ENCODE results near the gene ANXA10. TPM values are rescaled to one million over a fixed set of nuclear protein-coding genes. Genes with fewer than 3 reads are reported as not detected.

The ANXA10 gene, protein sequence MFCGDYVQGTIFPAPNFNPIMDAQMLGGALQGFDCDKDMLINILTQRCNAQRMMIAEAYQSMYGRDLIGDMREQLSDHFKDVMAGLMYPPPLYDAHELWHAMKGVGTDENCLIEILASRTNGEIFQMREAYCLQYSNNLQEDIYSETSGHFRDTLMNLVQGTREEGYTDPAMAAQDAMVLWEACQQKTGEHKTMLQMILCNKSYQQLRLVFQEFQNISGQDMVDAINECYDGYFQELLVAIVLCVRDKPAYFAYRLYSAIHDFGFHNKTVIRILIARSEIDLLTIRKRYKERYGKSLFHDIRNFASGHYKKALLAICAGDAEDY
- total RNA-seq (not detected), polyA plus RNA-seq (ENCODE audit: insufficient read length in 2 of 2) (not detected)
- long read RNA-seq, donor 1 = 0 reads
- long read RNA-seq, donor 2, partial matches to known transcripts = 0 of 2 reads
- long read RNA-seq, donor 2, other reads (novel, unspliced or antisense) = 0 of 2 reads
- long read RNA-seq, donor 3 = 0 reads
- long read RNA-seq, donor 4 = 0 reads

DNA sequence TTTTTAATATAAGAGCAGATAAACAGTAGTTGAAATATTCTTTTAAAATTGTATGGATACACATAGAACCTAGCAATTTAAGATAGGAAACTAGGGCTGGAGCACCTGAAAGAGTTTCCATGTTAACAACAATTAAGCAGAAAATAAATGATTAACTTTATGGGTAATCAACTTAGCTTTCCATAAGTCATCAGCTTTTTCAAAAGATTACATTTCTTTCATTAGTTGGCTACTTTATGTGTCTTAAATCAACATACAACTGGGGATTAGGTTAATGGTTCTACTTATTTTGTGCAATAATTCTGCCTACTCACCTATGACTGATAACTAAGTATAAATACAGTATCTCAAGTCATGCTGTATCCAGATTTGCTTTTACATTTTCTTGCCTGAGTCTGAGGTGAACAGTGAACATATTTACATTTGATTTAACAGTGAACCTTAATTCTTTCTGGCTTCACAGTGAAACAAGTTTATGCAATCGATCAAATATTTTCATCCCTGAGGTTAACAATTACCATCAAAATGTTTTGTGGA lies at the start of gene ANXA10:
ANXA10 (plus strand) TSS at position 362 of the 537 bp plus-strand sequence; CDS start at position 526, 164 bp downstream.
- peaks cover 4% of the 10 kb centered on the region for H3K9me3 ChIP-seq (ENCODE audit: control insufficient read depth, insufficient read depth, low read length)
- H3K27ac ChIP-seq (ENCODE audit: low read depth, low read length) = no peak within 1 kb of the TSS
- H3K27me3 ChIP-seq (ENCODE audit: control insufficient read depth, insufficient read depth, low read length) = no peaks in the 10 kb centered on the region
- no peak for DNase-seq (ENCODE audit: low read depth in 4 of 6, low spot score in 6 of 6)
- H3K4me1 ChIP-seq (ENCODE audit: control insufficient read depth, insufficient read depth, low read length) = no peaks in the 10 kb centered on the region
- no CpG with 5 or more reads among the region's 1 CpG for WGBS (ENCODE audit: insufficient coverage)
- H3K36me3 ChIP-seq (ENCODE audit: control insufficient read depth, insufficient read depth, low read length) = no peaks in the 10 kb centered on the region
- H3K4me3 ChIP-seq (ENCODE audit: low read depth, low read length) = no peak within 1 kb of the TSS

DNA sequence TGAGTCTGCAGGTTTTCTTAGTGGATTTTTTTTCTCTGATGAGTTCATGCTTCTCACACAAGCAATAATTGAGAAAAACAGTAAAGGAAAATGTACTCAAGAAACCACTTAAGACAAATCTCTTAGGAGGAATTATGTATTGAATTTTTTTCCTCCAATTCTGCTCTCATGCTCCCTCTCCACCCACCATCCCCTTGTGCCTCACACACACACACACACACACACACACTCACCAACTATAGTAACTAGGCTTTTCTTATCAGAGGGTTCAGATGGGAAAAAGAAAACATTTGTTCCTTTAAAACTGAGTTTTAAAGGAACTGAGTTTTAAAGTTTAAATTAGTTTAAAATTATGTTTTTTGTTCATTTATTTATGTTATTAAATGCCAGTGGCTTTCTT lies 47.0 kb upstream of the ANXA10 start:
- Histone ChIP-seq H3K4me3 (ENCODE audit: low read depth, low read length) (no peak overlapping the region), H3K36me3 (ENCODE audit: control insufficient read depth, insufficient read depth, low read length) (no peaks in the 10 kb centered on the region)
- peak in 1 of 6 donors; percentile 54 for DNase-seq (ENCODE audit: low read depth in 4 of 6, low spot score in 6 of 6)

DNA sequence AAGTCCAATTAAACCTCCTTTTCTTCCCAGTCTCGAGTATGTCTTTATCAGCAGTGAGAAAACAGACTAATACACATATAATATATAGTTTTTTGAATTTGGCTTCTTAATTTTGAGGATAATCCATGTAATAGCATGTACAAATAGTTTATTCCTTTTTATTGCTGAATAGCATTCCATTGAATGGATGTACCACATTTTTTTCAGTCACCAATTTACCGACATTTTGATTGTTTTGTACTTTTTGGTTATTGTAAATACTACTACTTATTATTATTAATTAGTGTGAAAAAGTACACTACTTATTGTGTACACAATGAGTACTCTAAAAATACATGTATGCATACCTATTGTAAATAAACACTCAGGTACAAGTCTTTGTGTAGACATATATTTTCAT lies 42.3 kb upstream of the ANXA10 start:
- DNase-seq (ENCODE audit: low read depth in 4 of 6, low spot score in 6 of 6) = no peak
- no CpG with 5 or more reads among the region's 2 CpGs for WGBS (ENCODE audit: insufficient coverage)
- H3K27ac ChIP-seq (ENCODE audit: low read depth, low read length) = no peak overlapping the region
- no peak overlapping the region for H3K4me3 ChIP-seq (ENCODE audit: low read depth, low read length)
- H3K9me3 ChIP-seq (ENCODE audit: control insufficient read depth, insufficient read depth, low read length) = peaks cover 3% of the 10 kb centered on the region
- H3K36me3 ChIP-seq (ENCODE audit: control insufficient read depth, insufficient read depth, low read length) = no peaks in the 10 kb centered on the region
- H3K27me3 ChIP-seq (ENCODE audit: control insufficient read depth, insufficient read depth, low read length) = no peaks in the 10 kb centered on the region
- H3K4me1 ChIP-seq (ENCODE audit: control insufficient read depth, insufficient read depth, low read length) = no peaks in the 10 kb centered on the region

More for the DNA sequence above, 47.0 kb upstream of the ANXA10 start:
- no peak overlapping the region for H3K27ac ChIP-seq (ENCODE audit: low read depth, low read length)
- no peaks in the 10 kb centered on the region for H3K4me1 ChIP-seq (ENCODE audit: control insufficient read depth, insufficient read depth, low read length)
- no peaks in the 10 kb centered on the region for H3K27me3 ChIP-seq (ENCODE audit: control insufficient read depth, insufficient read depth, low read length)
- H3K9me3 ChIP-seq (ENCODE audit: control insufficient read depth, insufficient read depth, low read length) = peaks cover 3% of the 10 kb centered on the region

DNA sequence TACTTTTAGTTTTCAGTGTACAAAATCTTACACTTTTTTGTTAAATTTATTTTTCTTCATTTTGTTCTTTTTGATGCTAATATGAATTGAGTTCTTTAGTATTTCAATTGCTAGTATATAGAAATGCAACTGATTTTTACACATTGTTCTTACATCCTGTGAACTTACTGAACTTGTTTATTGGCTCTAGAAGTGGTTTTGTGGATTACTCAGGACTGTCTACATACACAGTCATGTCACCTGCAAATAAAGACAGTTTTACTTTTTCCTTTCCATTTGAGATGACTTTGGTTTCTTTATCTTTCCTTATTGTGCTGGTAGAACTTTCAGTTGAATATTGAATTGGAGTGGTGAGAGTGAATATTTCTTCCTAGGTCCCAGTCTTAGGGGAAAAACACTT lies 40.8 kb upstream of the ANXA10 start:
- H3K4me1 ChIP-seq (ENCODE audit: control insufficient read depth, insufficient read depth, low read length) = no peaks in the 10 kb centered on the region
- no peak overlapping the region for H3K4me3 ChIP-seq (ENCODE audit: low read depth, low read length)
- H3K9me3 ChIP-seq (ENCODE audit: control insufficient read depth, insufficient read depth, low read length) = peaks cover 3% of the 10 kb centered on the region
- H3K27ac ChIP-seq (ENCODE audit: low read depth, low read length) = no peak overlapping the region
- no peaks in the 10 kb centered on the region for H3K36me3 ChIP-seq (ENCODE audit: control insufficient read depth, insufficient read depth, low read length)
- no peak for DNase-seq (ENCODE audit: low read depth in 4 of 6, low spot score in 6 of 6)
- no peaks in the 10 kb centered on the region for H3K27me3 ChIP-seq (ENCODE audit: control insufficient read depth, insufficient read depth, low read length)

DNA sequence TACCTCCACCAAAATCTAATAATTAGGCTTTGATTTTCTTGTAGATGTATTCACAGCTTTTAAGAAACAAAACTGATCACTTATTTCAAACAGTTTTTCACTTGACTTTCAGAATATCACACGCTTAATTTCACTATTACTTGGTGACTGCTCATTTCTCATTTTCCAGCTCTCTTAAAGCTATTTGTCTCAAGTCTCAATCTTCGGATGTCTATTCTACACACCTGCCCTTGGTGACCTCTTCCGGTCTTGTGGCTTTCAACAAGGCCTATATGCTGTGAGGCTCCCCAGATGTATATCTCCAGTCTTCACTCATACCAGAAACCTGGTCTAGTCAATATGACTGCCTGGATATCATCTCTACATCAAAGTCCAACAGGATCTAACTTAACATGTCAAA lies 34.9 kb upstream of the ANXA10 start:
- WGBS (ENCODE audit: insufficient coverage) = 90% methylated on average over 3 of the region's 3 CpGs
- no peak for DNase-seq (ENCODE audit: low read depth in 4 of 6, low spot score in 6 of 6)
- H3K4me1 ChIP-seq (ENCODE audit: control insufficient read depth, insufficient read depth, low read length) = no peaks in the 10 kb centered on the region

DNA sequence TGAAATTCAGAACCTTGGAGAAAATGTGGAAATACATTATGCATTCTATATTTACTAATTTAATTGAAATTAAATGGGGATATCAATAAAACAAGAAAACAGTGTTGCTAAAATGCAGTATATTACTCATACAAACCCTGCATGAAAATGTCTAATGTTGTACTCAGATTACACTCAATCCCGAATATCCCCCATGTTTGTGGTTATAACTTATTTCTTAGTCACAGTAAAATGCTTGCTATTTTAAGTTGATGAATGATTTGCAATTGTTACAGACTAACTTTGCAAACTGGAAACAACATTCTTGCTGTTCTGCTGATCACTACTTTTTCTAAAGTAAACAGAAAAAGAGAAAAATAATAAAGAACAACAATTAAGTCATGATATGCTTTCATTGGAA lies 33.1 kb upstream of the ANXA10 start:
- Histone ChIP-seq H3K27ac (ENCODE audit: low read depth, low read length) (no peak overlapping the region), H3K4me1 (ENCODE audit: control insufficient read depth, insufficient read depth, low read length) (no peaks in the 10 kb centered on the region), H3K4me3 (ENCODE audit: low read depth, low read length) (no peak overlapping the region), H3K27me3 (ENCODE audit: control insufficient read depth, insufficient read depth, low read length) (no peaks in the 10 kb centered on the region), H3K9me3 (ENCODE audit: control insufficient read depth, insufficient read depth, low read length) (no peaks in the 10 kb centered on the region), H3K36me3 (ENCODE audit: control insufficient read depth, insufficient read depth, low read length) (no peaks in the 10 kb centered on the region)
- DNase-seq (ENCODE audit: low read depth in 4 of 6, low spot score in 6 of 6) = no peak
- WGBS (ENCODE audit: insufficient coverage) = no CpG with 5 or more reads among the region's 1 CpG

More for the DNA sequence above, 34.9 kb upstream of the ANXA10 start:
- H3K36me3 ChIP-seq (ENCODE audit: control insufficient read depth, insufficient read depth, low read length) = no peaks in the 10 kb centered on the region
- no peaks in the 10 kb centered on the region for H3K27me3 ChIP-seq (ENCODE audit: control insufficient read depth, insufficient read depth, low read length)
- no peak overlapping the region for H3K27ac ChIP-seq (ENCODE audit: low read depth, low read length)
- H3K4me3 ChIP-seq (ENCODE audit: low read depth, low read length) = no peak overlapping the region
- no peaks in the 10 kb centered on the region for H3K9me3 ChIP-seq (ENCODE audit: control insufficient read depth, insufficient read depth, low read length)

DNA sequence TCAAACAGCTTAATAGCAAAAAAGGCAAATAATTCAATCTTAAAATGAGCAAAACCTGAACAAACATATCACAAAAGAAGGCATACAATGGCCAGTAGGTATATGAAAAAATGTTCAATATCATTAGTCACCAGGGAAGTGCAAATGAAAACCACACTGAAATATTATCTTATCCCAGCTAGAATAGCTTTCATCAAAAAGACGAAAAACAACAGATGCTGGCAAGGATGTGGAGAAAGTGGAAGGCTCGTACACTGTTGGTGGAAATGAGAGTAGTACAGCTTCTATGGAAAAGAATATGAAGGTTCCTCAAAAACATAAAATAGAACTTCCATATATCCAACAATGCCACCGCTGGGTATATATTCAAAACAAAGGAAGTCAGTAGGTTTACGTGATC lies 29.3 kb upstream of the ANXA10 start:
- WGBS (ENCODE audit: insufficient coverage) = no CpG with 5 or more reads among the region's 4 CpGs
- H3K27ac ChIP-seq (ENCODE audit: low read depth, low read length) = no peak overlapping the region
- no peaks in the 10 kb centered on the region for H3K4me1 ChIP-seq (ENCODE audit: control insufficient read depth, insufficient read depth, low read length)

DNA sequence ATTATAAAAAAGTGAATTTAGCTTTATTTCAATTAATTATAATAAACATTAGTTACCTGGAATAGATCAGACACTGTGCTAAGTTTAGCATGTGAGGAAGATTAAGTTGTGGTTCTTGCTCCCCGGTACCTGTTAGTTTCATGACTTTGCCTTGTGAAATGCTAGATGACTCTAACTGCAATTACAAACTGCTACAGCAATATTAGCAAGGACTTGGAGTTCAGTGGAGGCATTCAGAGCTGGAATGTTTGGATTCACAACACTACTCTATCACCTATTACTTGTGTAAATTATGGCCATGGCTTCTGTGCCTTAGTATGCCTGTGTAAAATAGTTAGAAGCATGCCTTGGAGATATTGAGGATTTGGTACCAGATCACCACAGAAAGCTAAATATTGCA lies 21.4 kb upstream of the ANXA10 start:
- Histone ChIP-seq H3K4me1 (ENCODE audit: control insufficient read depth, insufficient read depth, low read length) (no peaks in the 10 kb centered on the region), H3K4me3 (ENCODE audit: low read depth, low read length) (no peak overlapping the region), H3K9me3 (ENCODE audit: control insufficient read depth, insufficient read depth, low read length) (no peaks in the 10 kb centered on the region), H3K27ac (ENCODE audit: low read depth, low read length) (no peak overlapping the region), H3K27me3 (ENCODE audit: control insufficient read depth, insufficient read depth, low read length) (no peaks in the 10 kb centered on the region), H3K36me3 (ENCODE audit: control insufficient read depth, insufficient read depth, low read length) (no peaks in the 10 kb centered on the region)
- WGBS (ENCODE audit: insufficient coverage) = no CpG with 5 or more reads among the region's 1 CpG
- no peak for DNase-seq (ENCODE audit: low read depth in 4 of 6, low spot score in 6 of 6)

More for the DNA sequence above, 29.3 kb upstream of the ANXA10 start:
- H3K36me3 ChIP-seq (ENCODE audit: control insufficient read depth, insufficient read depth, low read length) = no peaks in the 10 kb centered on the region
- H3K27me3 ChIP-seq (ENCODE audit: control insufficient read depth, insufficient read depth, low read length) = no peaks in the 10 kb centered on the region
- no peak for DNase-seq (ENCODE audit: low read depth in 4 of 6, low spot score in 6 of 6)
- no peaks in the 10 kb centered on the region for H3K9me3 ChIP-seq (ENCODE audit: control insufficient read depth, insufficient read depth, low read length)
- no peak overlapping the region for H3K4me3 ChIP-seq (ENCODE audit: low read depth, low read length)

DNA sequence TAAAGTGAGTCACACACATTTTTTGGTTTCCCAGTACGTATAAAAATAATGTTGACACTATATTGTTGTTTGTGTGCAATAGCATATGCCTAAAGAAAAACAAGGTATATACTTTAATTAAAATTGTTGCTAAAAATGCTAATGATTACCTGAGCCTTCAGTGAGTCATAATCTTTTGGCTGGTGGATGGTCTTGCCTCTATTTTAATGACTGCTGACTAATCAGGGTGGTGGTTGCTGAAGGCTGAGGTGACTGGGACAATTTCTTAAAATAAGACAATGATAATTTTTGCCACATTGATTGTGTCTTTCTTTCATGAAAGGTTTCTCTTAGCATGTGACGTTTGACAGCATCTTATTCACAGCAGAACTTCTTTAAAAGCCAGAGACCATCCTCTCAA lies 21.0 kb upstream of the ANXA10 start:
- no peak overlapping the region for H3K4me3 ChIP-seq (ENCODE audit: low read depth, low read length)
- no peaks in the 10 kb centered on the region for H3K36me3 ChIP-seq (ENCODE audit: control insufficient read depth, insufficient read depth, low read length)
- H3K4me1 ChIP-seq (ENCODE audit: control insufficient read depth, insufficient read depth, low read length) = no peaks in the 10 kb centered on the region
- H3K27ac ChIP-seq (ENCODE audit: low read depth, low read length) = no peak overlapping the region
- no peak for DNase-seq (ENCODE audit: low read depth in 4 of 6, low spot score in 6 of 6)
- no peaks in the 10 kb centered on the region for H3K27me3 ChIP-seq (ENCODE audit: control insufficient read depth, insufficient read depth, low read length)
- no CpG with 5 or more reads among the region's 2 CpGs for WGBS (ENCODE audit: insufficient coverage)
- no peaks in the 10 kb centered on the region for H3K9me3 ChIP-seq (ENCODE audit: control insufficient read depth, insufficient read depth, low read length)

DNA sequence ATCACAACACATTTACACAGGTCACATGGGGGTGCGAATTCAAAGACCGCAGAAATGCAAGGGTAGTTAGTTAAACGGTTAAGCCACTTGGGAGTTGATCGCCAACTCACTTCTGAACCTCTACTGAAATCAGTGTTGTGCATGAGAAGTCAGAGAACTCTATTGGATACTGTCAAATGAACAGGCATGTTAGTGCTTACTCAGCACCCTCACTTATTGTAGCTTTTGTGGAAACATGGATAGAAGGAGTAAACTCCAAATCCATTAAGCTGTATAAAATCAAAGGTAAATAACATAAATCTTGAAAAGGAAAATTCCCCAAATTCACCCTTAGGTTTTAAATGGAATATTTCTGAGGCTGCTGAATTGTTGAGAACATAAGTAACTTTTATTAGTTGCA lies 17.5 kb upstream of the ANXA10 start:
- no peak overlapping the region for H3K4me3 ChIP-seq (ENCODE audit: low read depth, low read length)
- H3K27me3 ChIP-seq (ENCODE audit: control insufficient read depth, insufficient read depth, low read length) = no peaks in the 10 kb centered on the region
- WGBS (ENCODE audit: insufficient coverage) = no CpG with 5 or more reads among the region's 4 CpGs
- no peaks in the 10 kb centered on the region for H3K36me3 ChIP-seq (ENCODE audit: control insufficient read depth, insufficient read depth, low read length)
- no peak for DNase-seq (ENCODE audit: low read depth in 4 of 6, low spot score in 6 of 6)
- H3K27ac ChIP-seq (ENCODE audit: low read depth, low read length) = no peak overlapping the region
- no peaks in the 10 kb centered on the region for H3K4me1 ChIP-seq (ENCODE audit: control insufficient read depth, insufficient read depth, low read length)
- H3K9me3 ChIP-seq (ENCODE audit: control insufficient read depth, insufficient read depth, low read length) = no peaks in the 10 kb centered on the region
